Karpas-422 (cell line): ENCODE results near the gene ANKRD44. TPM values are rescaled to one million over a fixed set of nuclear protein-coding genes. Genes with fewer than 3 reads are reported as not detected.
A peak's percentile ranks its signal among the peaks of the same experiment; 100 is the strongest.

Experiments
- DNase-seq: peaks from one replicate; pipeline ENCODE4 v3.0.0-alpha.2; 2015
- H2AFZ ChIP-seq: fragments of 200-600 bp; sonication (generic); 2 replicates; pipeline ENCODE4 v1.6.1; 2014; ENCODE audit warnings: antibody characterized with exemption, low read length, mixed read lengths
- H3K27ac ChIP-seq: fragments of 200-600 bp; sonication (generic); 2 replicates; pipeline ENCODE4 v1.5.1; 2014; ENCODE audit warnings: mild to moderate bottlenecking, low read length, moderate library complexity
- H3K27me3 ChIP-seq: fragments of 200-600 bp; sonication (generic); 2 replicates; pipeline ENCODE4 v1.6.1; 2014; ENCODE audit warnings: low read length, mixed read lengths
- H3K36me3 ChIP-seq: fragments of 200-600 bp; sonication (generic); 2 replicates; pipeline ENCODE4 v1.6.1; 2014; ENCODE audit warnings: low read length, mixed read lengths; ENCODE audit not compliant: insufficient read depth
- H3K4me1 ChIP-seq: fragments of 200-600 bp; sonication (generic); 2 replicates; pipeline ENCODE4 v1.6.1; 2014; ENCODE audit warnings: mild to moderate bottlenecking, low read length, mixed read lengths
- H3K4me2 ChIP-seq: fragments of 200-600 bp; sonication (generic); 2 replicates; pipeline ENCODE4 v1.6.1; 2014; ENCODE audit warnings: low read length, low read depth, mild to moderate bottlenecking; ENCODE audit not compliant: poor library complexity, severe bottlenecking
- H3K4me3 ChIP-seq: fragments of 200-600 bp; sonication (generic); 2 replicates; pipeline ENCODE4 v1.5.1; 2014; ENCODE audit warnings: mild to moderate bottlenecking, antibody characterized with exemption, low read length, mixed read lengths
- H3K79me2 ChIP-seq: fragments of 200-600 bp; sonication (generic); 2 replicates; pipeline ENCODE4 v1.6.1; 2014; ENCODE audit warnings: mild to moderate bottlenecking, low read length, mixed read lengths
- H3K9ac ChIP-seq: fragments of 200-600 bp; sonication (generic); 2 replicates; pipeline ENCODE4 v1.6.0; 2014; ENCODE audit warnings: low read length
- H3K9me2 ChIP-seq: fragments of 200-600 bp; sonication (generic), shearing (Covaris generic); replicated peaks from 2 replicates; pipeline ENCODE4 v1.6.0; 2014; ENCODE audit warnings: mild to moderate bottlenecking, low read length, moderate library complexity; ENCODE audit not compliant: insufficient read depth
- H3K9me3 ChIP-seq: fragments of 300-700, 200-600 bp; sonication (generic); 2 replicates; pipeline ENCODE4 v1.6.1; 2014; ENCODE audit warnings: low read length, mixed read lengths
- H4K20me1 ChIP-seq: fragments of 200-600 bp; sonication (generic); 2 replicates; pipeline ENCODE4 v1.6.1; 2014; ENCODE audit warnings: mild to moderate bottlenecking, antibody characterized with exemption, low read length, low read depth; ENCODE audit not compliant: insufficient read depth
- total RNA-seq: library from RNA; depleted of rRNA; stranded (reverse); fragments of >200 nt; shearing (Covaris generic); gene quantifications from 2 replicates; pipeline ENCODE4 v1.2.3, GENCODE V29; 2014; ENCODE audit warnings: low replicate concordance

ANKRD44 gene
- total RNA-seq, 1 experiment from 2014 or later: 120 TPM

- Histone ChIP-seq H3K79me2 (no peaks in the 10 kb centered on the region), H3K27me3 (no peaks in the 10 kb centered on the region), H3K36me3 (peaks cover 56% of the 10 kb centered on the region), H3K9ac (no peak overlapping the region), H3K4me3 (no peak overlapping the region), H4K20me1 (no peaks in the 10 kb centered on the region), H3K27ac (no peak overlapping the region), H3K9me2 (0 out of 2 replicates have a peak, but pooled peaks cover 4% of the 10 kb centered on the region), H3K9me3 (no peaks in the 10 kb centered on the region), H2AFZ (no peak overlapping the region), H3K4me1 (no peaks in the 10 kb centered on the region), H3K4me2 (no peak overlapping the region)
- DNase-seq: no peak
Measured at GRCh38 chr2:197081294-197081693, 229.3 kb downstream of the ANKRD44 start.

GRCh38 chr2:197080578-197081216 is 229.9 kb downstream of the ANKRD44 start:
- no peaks in the 10 kb centered on the region for H3K27me3 ChIP-seq
- H3K9me3 ChIP-seq: no peaks in the 10 kb centered on the region
- H3K9me2 ChIP-seq: 0 out of 2 replicates have a peak, but pooled peaks cover 4% of the 10 kb centered on the region
- H2AFZ ChIP-seq: no peak overlapping the region
- no peaks in the 10 kb centered on the region for H4K20me1 ChIP-seq
- H3K36me3 ChIP-seq: peaks cover 53% of the 10 kb centered on the region
- H3K4me1 ChIP-seq: no peaks in the 10 kb centered on the region
- no peak overlapping the region for H3K4me3 ChIP-seq
- no peaks in the 10 kb centered on the region for H3K79me2 ChIP-seq
- H3K27ac ChIP-seq: no peak overlapping the region
- no peak overlapping the region for H3K4me2 ChIP-seq
- no peak overlapping the region for H3K9ac ChIP-seq
- no peak for DNase-seq

GRCh38 chr2:197079832-197080555 is 230.6 kb downstream of the ANKRD44 start:
- H4K20me1 ChIP-seq: no peaks in the 10 kb centered on the region
- H3K4me3 ChIP-seq: no peak overlapping the region
- no peaks in the 10 kb centered on the region for H3K9me3 ChIP-seq
- no peak overlapping the region for H2AFZ ChIP-seq
- H3K27ac ChIP-seq: no peak overlapping the region
- H3K9me2 ChIP-seq: 0 out of 2 replicates have a peak, but pooled peaks cover 4% of the 10 kb centered on the region
- no peak overlapping the region for H3K4me2 ChIP-seq
- no peaks in the 10 kb centered on the region for H3K27me3 ChIP-seq
- H3K4me1 ChIP-seq: no peaks in the 10 kb centered on the region
- H3K36me3 ChIP-seq: peaks cover 53% of the 10 kb centered on the region
- H3K79me2 ChIP-seq: no peaks in the 10 kb centered on the region
- no peak overlapping the region for H3K9ac ChIP-seq
- DNase-seq: no peak

GRCh38 chr2:197079414-197079813 is 231.2 kb downstream of the ANKRD44 start:
- no peak overlapping the region for H3K4me2 ChIP-seq
- no peaks in the 10 kb centered on the region for H3K4me1 ChIP-seq
- no peak overlapping the region for H3K4me3 ChIP-seq
- no peak for DNase-seq
- 0 out of 2 replicates have a peak, but pooled peaks cover 3% of the 10 kb centered on the region for H3K9me2 ChIP-seq
- no peak overlapping the region for H3K27ac ChIP-seq
- H2AFZ ChIP-seq: no peak overlapping the region
- peaks cover 53% of the 10 kb centered on the region for H3K36me3 ChIP-seq
- no peak overlapping the region for H3K9ac ChIP-seq
- no peaks in the 10 kb centered on the region for H3K79me2 ChIP-seq
- H4K20me1 ChIP-seq: no peaks in the 10 kb centered on the region
- H3K27me3 ChIP-seq: no peaks in the 10 kb centered on the region
- no peaks in the 10 kb centered on the region for H3K9me3 ChIP-seq

GRCh38 chr2:197078535-197078934 is 232.0 kb downstream of the ANKRD44 start:
- Histone ChIP-seq H3K9me3 (no peaks in the 10 kb centered on the region), H3K4me3 (no peak overlapping the region), H3K27ac (no peak overlapping the region), H4K20me1 (no peaks in the 10 kb centered on the region), H3K79me2 (no peaks in the 10 kb centered on the region), H3K36me3 (peaks cover 50% of the 10 kb centered on the region), H2AFZ (no peak overlapping the region), H3K4me1 (no peaks in the 10 kb centered on the region), H3K4me2 (no peak overlapping the region), H3K9me2 (no peaks in the 10 kb centered on the region), H3K27me3 (no peaks in the 10 kb centered on the region), H3K9ac (no peak overlapping the region)
- no peak for DNase-seq

- H3K27me3 ChIP-seq: no peaks in the 10 kb centered on the region
Measured at GRCh38 chr2:197077336-197077735, 233.2 kb downstream of the ANKRD44 start.

GRCh38 chr2:197076652-197077051 is 233.9 kb downstream of the ANKRD44 start:
- H3K36me3 ChIP-seq: peaks cover 42% of the 10 kb centered on the region
- H3K4me3 ChIP-seq: no peak overlapping the region
- H2AFZ ChIP-seq: no peak overlapping the region
- H3K9ac ChIP-seq: no peak overlapping the region
- H3K4me2 ChIP-seq: no peak overlapping the region
- H3K9me3 ChIP-seq: no peaks in the 10 kb centered on the region
- no peak overlapping the region for H3K27ac ChIP-seq
- no peaks in the 10 kb centered on the region for H3K79me2 ChIP-seq
- no peaks in the 10 kb centered on the region for H3K9me2 ChIP-seq
- DNase-seq: no peak
- no peaks in the 10 kb centered on the region for H3K27me3 ChIP-seq
- H4K20me1 ChIP-seq: no peaks in the 10 kb centered on the region
- no peaks in the 10 kb centered on the region for H3K4me1 ChIP-seq

More at GRCh38 chr2:197077336-197077735, 233.2 kb downstream of the ANKRD44 start:
- Histone ChIP-seq H3K27ac (no peak overlapping the region), H3K4me1 (no peaks in the 10 kb centered on the region), H3K9me3 (no peaks in the 10 kb centered on the region), H3K9ac (no peak overlapping the region), H2AFZ (no peak overlapping the region), H3K4me2 (no peak overlapping the region), H3K36me3 (peaks cover 42% of the 10 kb centered on the region), H3K4me3 (no peak overlapping the region), H3K9me2 (no peaks in the 10 kb centered on the region), H3K79me2 (no peaks in the 10 kb centered on the region), H4K20me1 (no peaks in the 10 kb centered on the region)
- no peak for DNase-seq

GRCh38 chr2:197075754-197076337 is 234.7 kb downstream of the ANKRD44 start:
- Histone ChIP-seq H3K79me2 (no peaks in the 10 kb centered on the region), H3K4me2 (no peak overlapping the region), H3K27me3 (no peaks in the 10 kb centered on the region), H4K20me1 (no peaks in the 10 kb centered on the region), H2AFZ (no peak overlapping the region), H3K27ac (no peak overlapping the region), H3K9me3 (no peaks in the 10 kb centered on the region), H3K4me1 (no peaks in the 10 kb centered on the region), H3K36me3 (peaks cover 36% of the 10 kb centered on the region), H3K9me2 (no peaks in the 10 kb centered on the region), H3K9ac (no peak overlapping the region), H3K4me3 (no peak overlapping the region)
- peak; percentile 76 for DNase-seq
